Fibroblast of pulmonary artery (primary cell): ENCODE measurements around the gene AGGF1.
"Not testable (repeated sequence)": the region's sequence is repeated elsewhere in the genome, so short reads cannot be mapped to it uniquely, and the experiment has no call there.

Experiments
- DNase-seq: peaks from one replicate; pipeline ENCODE4 v3.0.0-alpha.2; 2010; ENCODE audit warnings: low read depth
- H3K4me3 ChIP-seq: replicated peaks from 2 replicates; pipeline ENCODE4 v1.5.1; 2011; ENCODE audit warnings: low read depth, mild to moderate bottlenecking, control low read depth, low read length, moderate library complexity
- TF ChIP-seq, protein P1 (sequence below): IDR thresholded peaks from 2 replicates; pipeline ENCODE4 v1.5.1; 2011; ENCODE audit warnings: mild to moderate bottlenecking, control low read depth, low read length, inconsistent platforms; ENCODE audit errors: missing control alignments

AGGF1 gene

GRCh38 chr5:77076961-77077828, 47.0 kb downstream of the AGGF1 start:
- DNase-seq: peak; percentile 63
- TF ChIP-seq, protein P1, sequence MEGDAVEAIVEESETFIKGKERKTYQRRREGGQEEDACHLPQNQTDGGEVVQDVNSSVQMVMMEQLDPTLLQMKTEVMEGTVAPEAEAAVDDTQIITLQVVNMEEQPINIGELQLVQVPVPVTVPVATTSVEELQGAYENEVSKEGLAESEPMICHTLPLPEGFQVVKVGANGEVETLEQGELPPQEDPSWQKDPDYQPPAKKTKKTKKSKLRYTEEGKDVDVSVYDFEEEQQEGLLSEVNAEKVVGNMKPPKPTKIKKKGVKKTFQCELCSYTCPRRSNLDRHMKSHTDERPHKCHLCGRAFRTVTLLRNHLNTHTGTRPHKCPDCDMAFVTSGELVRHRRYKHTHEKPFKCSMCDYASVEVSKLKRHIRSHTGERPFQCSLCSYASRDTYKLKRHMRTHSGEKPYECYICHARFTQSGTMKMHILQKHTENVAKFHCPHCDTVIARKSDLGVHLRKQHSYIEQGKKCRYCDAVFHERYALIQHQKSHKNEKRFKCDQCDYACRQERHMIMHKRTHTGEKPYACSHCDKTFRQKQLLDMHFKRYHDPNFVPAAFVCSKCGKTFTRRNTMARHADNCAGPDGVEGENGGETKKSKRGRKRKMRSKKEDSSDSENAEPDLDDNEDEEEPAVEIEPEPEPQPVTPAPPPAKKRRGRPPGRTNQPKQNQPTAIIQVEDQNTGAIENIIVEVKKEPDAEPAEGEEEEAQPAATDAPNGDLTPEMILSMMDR: peak; percentile 30
- peak overlapping the region; percentile 30 for H3K4me3 ChIP-seq

DNA sequence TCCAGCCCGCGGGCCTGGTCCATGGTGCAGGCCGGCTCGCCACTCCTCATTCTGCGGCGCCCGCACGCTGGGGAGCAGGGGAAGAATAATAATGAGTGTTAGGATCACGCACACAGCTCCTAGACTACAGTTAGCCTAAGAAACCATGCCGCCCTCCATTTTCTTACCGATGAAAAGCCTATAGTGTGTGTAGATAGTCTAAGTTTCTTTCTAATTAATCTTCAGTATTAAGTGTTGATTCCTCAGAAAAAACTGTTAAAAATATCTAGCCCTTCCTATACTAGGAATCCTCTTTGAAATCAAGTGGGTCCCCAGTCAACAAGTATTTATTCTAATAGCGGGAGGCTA, 47.6 kb downstream of the AGGF1 start:
- no peak for DNase-seq
- TF ChIP-seq, protein P1: no peak
- H3K4me3 ChIP-seq: no peak overlapping the region

DNA sequence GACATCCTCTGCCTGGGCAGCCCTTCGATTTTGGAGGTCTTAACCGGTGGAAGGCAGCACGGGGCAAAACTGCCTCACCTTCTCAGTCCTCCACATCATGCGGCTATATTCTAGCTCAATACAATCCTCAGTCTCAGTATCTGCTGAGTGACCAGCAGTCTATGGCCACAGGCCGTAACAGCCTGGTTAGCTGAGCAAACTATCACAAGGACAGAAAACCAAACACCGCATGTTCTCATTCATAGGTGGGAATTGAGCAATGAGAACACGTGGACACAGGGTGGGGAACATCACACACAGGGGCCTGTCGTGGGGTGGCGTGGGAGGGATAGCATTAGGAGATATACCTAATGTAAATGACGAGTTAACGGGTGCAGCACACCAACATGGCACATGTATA, 50.3 kb downstream of the AGGF1 start:
- H3K4me3 ChIP-seq, DNase-seq: not testable (repeated sequence)

- no peak overlapping the region for H3K4me3 ChIP-seq
- no peak for DNase-seq
- TF ChIP-seq, protein P1: no peak
Observed at GRCh38 chr5:77080905-77081304, 50.7 kb downstream of the AGGF1 start.

DNA sequence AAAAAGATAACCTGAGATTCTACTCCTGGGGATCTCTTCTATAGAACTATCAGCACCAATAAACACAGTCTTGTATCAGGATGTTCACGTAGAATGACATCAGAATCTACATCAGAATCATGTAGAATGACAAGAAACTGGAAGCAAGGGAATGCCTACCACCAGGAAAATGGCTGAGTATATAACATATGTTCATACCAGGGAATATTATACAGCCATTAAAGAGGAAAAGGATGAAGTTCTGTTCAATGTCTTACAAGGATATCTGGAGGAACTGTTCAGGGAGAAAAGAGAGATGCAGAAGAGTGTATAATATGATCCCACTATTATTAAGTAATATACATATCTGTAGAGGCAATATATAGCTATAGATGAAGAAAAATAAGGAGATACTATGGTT, 52.1 kb downstream of the AGGF1 start:
- DNase-seq: no peak
- TF ChIP-seq, protein P1: no peak
- no peak overlapping the region for H3K4me3 ChIP-seq

DNA sequence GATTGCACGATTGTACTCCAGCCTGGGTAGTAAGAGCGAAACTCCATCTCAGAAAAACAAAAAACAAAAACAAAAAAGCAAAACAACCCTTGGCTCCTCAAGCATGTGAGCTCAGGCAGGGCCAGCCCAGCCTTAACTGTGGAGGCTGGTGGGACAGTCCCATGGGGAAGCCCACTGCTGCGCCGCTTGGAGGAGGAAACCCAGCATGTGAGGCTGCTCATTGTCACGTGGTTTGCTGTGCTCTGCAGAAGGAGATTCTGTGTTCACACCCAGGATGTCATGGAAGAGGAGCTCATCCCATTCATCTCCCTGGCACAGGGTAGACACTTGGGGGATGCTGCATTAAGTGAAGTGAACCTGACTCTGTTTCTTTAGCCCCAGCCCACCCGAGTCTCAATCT, 52.9 kb downstream of the AGGF1 start:
- H3K4me3 ChIP-seq: no peak overlapping the region
- no peak for DNase-seq
- TF ChIP-seq, protein P1: no peak

GRCh38 chr5:77086368-77086688, 56.1 kb downstream of the AGGF1 start:
- DNase-seq: no peak
- peak overlapping the region; percentile 73 for H3K4me3 ChIP-seq
- TF ChIP-seq, protein P1: no peak
